PFSK-1 (cell line): ENCODE measurements around the gene PKP1.

ENCODE experiments used
- FOXP2 ChIP-seq: optimal IDR thresholded peaks from 2 replicates; pipeline ENCODE3; 2011; ENCODE audit warnings: borderline replicate concordance, control low read depth, inconsistent platforms; ENCODE audit not compliant: insufficient read depth; ENCODE audit errors: extremely low read length, extremely low read depth
- POLR2AphosphoS5 ChIP-seq: IDR thresholded peaks from 2 replicates; pipeline ENCODE4 v1.6.1; 2012; ENCODE audit warnings: low read depth, mild to moderate bottlenecking, control low read depth, low read length, moderate library complexity
- REST ChIP-seq, 2 experiments: IDR thresholded peaks; 2 replicates each; pipeline versions ENCODE4 v1.6.1 to v1.8.0; 2011 to 2012; ENCODE audit warnings: low read depth in 2 of 2, low read length in 2 of 2, control low read depth in 1 of 2, inconsistent platforms in 1 of 2, mild to moderate bottlenecking in 1 of 2, moderate library complexity in 1 of 2; ENCODE audit not compliant: insufficient read depth in 1 of 2
- SIN3A ChIP-seq: IDR thresholded peaks from 2 replicates; pipeline ENCODE4 v1.6.1; 2012; ENCODE audit warnings: mild to moderate bottlenecking, low read length, moderate library complexity, borderline replicate concordance; ENCODE audit not compliant: insufficient read depth
- TAF1 ChIP-seq: IDR thresholded peaks from 2 replicates; pipeline ENCODE4 v1.6.1; 2012; ENCODE audit warnings: low read length, control low read depth, borderline replicate concordance; ENCODE audit not compliant: insufficient read depth

DNA sequence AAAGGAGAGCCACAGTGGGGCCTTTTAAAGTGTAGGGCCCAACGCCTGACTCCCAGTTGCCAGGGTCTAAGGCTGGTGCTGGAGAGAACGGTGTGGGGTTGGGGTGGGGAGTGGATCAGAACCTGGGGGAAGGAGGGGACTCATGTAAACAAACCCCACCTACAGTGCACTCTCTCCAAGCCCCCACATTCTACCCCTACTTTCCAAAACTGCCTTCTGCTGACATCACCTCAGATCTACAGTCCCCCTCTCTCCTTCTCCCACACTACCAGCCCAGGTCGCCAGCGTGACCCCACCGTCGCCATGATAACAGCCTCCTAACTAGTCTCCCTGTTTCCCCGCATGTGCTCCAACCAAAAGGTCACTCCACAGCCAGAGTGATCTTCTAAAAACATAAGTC lies 67.6 kb downstream of the PKP1 start:
- TF ChIP-seq REST (IDR thresholded peaks at IDR 0.05; ENCODE audit: insufficient read depth in 1 of 2, low read depth in 2 of 2, low read length in 2 of 2) (no peak), POLR2AphosphoS5 (no peak), TAF1 (no peak), SIN3A (no peak), FOXP2 (no peak)
